HG02981 (cell line): ENCODE measurements around the gene IFIT1.
"Not testable (repeated sequence)": the region's sequence is repeated elsewhere in the genome, so short reads cannot be mapped to it uniquely, and the experiment has no call there.

Experiments
- ATAC-seq: cut with Tn5 transposase; IDR thresholded peaks from one replicate; pipeline ENCODE4 v1.9.1; 2021; ENCODE audit warnings: mild to moderate bottlenecking, moderate library complexity; ENCODE audit not compliant: unreplicated experiment

The IFIT1 gene

DNA sequence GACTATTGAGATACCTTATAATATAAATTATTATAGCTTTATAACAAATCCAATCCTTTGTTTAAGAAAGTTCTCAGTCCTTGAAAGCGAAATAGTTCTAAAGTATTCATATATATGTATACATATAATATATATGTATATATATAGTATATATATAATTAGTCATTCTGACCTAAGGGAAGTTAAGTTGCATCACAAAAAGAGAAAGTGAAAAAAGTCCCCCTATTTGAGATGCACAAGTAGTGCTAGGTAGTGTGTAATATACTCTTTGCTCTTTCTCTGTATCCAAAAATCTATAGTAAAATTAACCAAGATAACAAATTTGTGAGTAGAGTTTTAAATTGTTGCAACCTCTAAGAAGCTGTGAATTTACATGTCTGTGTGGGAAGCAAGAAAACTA lies 27.9 kb upstream of the IFIT1 start:
- ATAC-seq, result no peak

DNA sequence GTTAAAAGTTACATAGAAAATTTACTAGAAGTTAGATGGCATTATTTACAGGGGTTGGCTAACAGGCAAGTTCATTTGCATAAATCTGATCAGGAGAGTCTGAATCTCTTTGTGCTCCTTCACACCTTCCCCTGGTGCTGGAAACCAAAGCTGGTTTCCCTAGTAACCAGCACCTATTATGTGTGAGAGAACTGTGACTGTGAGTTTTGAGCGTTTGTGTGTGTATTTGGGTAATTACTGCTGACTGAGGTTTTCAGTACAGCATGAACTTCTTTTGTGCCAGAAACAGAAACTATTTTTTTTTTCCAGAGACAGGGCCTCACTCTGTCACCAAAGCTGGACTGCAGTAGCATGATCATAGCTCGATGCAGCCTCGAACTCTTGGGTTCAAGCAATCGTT lies 24.9 kb upstream of the IFIT1 start:
- peak; percentile 78 for ATAC-seq

DNA sequence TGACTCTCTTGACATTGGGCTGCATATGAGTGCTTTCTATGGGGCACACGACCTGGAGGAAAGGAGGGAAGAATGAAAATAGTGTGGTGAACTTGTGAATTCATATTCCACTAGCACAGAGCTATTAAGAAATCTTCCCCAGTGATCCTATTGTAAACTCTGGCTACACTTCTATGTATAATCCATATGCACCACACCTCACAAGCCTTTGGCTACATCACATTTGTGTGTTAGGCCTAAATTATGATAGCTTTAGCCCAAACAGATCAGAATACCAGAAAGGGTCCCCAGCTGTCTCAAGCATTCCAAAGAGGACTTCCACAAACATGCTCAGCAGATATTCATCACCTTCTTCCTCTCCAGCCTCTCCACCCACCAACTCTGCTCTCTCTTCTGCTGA lies 24.3 kb upstream of the IFIT1 start:
- no peak for ATAC-seq

DNA sequence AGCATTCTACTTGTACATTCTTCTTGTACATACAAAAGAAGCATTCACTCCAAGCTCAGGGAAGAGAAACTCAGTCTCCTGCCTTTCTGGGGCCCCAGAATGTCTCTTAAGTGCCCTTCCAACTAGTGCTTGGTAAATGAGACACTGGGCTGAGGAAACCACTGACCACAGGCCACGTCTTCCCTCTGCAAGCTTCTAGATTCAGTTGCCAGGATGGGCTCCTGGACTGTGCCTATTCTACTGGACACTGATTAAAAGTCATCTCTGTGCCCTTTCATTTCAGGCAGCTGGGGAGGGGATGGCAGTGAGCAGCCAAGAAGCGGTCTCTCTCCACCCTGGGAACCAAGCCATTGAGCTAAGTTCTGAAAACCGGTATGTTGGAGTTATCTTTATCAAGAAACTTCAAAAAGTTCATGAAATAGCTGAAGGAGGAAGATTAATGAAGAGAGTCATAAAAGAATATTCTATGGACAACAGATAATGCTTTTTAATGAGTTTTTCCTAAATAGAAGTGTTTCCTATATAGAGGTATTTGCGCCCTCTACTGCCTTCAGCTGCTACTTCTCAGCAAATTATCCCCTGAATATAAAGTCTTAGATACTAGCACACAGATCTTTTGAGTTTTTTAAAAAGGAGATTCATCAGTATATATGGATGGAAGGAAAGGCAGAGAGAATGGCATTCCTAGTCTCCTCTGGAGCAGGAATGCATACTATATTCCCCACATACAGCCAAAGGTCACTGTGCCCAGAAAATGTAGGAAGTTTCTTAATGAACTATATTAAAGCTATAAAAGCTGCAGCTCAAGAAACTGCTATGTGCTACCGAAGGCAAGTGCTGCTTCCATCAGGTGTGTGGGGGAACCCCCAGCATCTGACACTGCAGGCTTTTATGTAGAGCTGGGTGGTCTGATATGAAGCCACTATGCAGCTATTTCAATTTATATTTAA lies 23.0 kb upstream of the IFIT1 start:
- no peak for ATAC-seq

DNA sequence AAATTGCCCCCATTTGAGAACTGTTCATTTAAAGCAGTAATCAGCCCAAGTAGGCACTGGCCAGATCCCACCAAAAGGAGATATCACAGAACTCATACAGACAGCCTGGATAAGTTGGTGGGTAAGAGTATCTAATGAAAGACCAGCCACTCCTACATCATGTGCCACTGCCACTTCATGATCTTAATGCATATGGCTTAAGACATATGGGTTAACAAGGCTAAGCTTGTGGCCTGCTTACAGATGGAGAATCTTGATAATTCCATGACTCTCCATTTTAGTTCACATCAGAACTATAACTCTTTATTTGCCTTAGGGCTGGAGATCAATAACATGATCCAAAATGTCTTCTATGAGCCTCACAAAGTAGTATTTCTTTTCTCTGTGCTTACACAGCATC lies 21.3 kb upstream of the IFIT1 start:
- no peak for ATAC-seq

DNA sequence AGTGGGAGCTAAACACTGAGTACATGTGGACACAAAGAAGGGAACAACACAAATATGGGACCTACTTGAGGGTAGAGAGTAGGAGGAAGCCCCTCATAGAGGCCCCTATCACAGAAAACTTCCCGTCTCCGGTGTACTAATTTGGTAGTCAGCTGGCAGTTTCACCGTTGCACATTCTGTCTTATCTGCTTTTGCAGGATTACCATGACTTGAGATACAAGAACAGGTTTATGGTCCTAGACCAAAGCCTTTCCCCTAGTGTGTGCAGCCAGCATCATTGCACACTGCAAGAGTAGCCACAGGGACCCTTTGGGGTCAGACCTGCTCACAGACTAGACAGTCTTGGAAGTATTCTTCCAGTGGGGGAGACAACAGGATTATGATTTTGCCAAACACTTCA lies 20.4 kb upstream of the IFIT1 start:
- no peak for ATAC-seq

DNA sequence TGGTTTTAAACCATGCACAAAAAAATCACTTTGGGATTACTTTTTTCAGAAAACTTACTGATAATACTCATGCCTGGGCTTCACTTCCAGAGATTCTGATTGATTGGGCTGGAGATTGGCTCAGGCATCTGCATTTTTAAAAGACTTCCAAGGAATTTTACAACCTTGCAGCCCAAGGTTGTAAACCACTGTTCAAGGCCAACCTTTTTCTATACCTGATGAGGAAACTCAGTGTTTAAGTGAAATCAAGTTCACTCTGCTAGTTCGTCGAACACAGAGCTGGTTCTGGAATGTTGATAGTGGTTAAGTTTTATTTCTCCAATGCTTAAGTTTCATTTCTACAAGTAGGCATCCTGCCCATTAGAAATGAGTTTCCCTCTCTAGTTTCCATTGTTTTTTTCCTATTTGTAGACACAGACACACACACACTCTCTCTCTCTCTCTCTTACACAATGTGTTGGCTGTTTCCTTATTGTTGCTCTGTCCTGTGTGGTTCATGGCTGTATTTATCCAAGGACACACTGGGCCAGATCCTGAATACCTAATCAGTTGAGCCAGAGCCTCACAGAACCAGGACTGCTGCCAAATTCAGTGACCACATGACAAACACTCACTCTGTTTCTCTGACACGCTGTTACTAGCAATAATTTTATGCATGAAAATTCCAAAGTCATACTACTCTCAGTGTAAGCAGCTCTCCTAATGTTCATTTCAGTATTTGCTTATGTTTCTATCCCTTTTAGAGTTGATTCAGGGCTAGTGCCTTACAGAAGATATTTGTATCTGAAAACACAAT lies 18.3 kb upstream of the IFIT1 start:
- no peak for ATAC-seq

DNA sequence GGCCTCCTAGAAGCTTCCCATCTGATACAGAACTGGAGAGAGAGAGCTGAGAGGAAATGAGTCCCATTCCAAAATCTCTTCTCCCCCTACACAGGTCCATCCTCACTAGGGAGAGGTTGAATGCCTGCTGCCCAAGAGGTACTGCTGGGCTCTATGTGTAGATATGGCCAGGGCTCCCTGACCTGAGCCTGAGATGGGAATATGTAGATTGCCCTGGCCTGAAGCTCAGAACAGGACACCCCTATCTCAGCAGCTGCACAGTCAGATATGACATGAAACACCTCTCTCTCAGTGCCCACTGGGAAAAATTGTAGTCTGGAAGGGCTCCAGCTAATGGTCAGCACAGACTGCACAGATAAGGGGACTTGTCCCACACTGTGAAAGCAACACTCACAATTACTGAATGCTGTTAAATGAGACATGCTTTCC lies 17.7 kb upstream of the IFIT1 start:
- no peak for ATAC-seq

DNA sequence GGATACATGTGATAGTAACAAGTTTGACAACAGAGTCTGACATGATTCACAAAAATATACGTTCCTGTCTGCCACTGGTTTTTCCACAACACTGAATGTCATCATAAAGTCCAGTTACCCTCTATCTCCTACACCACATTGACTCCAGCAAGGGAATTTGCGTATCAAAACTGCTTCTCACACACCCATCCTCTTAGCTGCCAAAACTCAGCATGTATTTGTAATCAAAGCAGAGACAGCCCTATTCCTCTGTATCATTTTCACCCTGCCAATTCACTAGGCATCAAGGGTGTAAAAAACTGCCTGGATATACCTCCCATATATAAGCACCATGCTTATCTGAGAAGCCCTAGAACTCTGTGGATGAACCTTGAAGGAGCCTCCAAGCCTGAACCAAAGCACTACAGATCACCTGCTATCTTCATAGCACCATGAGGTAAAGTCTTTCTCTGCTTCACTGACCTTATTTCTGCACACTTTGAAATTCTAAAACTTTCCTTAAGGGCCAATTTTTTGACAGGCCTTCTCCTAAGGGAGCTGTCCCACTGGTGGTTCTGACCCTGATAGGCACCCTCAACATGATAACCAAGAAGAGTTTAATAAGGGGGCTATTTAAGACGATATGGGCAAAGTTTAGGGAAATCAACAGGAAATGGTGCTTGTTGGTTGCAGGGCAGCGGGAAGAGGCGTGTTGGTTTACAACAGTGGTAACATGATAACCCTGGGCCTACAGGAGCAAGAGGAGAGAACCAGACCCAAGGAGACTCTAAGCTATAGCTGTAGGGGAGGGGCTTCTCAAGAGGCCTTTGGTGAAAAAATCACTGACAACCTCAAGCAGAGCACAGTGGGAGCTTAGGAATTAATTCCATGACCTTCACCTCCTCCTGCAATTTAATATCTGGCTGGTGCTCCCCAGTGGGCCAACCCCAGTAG lies 14.5 kb upstream of the IFIT1 start, which contains the start of gene IFIT1B:
IFIT1B (plus strand) TSS at position 352 of the 933 bp plus-strand sequence; CDS start at position 432, 80 bp downstream.
- no peak for ATAC-seq

DNA sequence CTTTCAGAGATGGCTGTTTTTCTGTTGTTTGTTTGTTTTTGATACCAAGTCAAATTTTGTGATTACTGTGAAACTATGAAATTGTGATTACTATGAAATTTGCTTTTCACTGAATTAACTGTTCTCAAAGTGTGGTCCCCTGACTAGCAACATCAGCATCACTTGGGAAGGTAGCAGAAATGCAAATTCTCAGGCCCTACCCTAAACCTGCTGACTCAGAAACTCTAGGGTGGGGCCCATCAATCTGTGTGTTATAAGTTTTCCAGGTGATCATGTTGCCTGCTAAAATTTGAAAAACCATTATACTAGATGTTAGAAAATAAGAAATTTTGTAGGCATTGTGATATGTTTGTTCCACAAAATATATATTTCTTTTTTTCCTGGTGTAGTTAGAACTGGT lies 13.3 kb upstream of the IFIT1 start:
- ATAC-seq, result no peak

DNA sequence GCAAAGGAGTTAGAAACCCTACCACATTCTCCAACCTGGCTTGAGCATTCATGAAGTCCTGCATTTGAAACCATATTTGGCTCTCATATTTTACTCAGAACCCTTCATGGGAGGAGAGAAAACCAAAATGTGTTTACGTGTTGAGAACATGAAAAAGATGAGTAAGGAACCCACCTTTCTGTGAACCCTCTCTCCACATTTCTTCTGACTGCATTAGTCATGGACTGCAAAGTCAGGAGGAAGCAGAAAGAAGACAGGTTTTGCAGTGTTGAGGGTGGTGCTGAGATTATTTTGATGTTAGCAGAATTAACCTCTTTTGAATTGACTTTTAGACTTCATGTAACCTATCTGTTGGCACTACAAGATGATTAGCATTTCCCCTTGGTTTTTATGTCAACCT lies 9.7 kb upstream of the IFIT1 start:
- ATAC-seq, result no peak

DNA sequence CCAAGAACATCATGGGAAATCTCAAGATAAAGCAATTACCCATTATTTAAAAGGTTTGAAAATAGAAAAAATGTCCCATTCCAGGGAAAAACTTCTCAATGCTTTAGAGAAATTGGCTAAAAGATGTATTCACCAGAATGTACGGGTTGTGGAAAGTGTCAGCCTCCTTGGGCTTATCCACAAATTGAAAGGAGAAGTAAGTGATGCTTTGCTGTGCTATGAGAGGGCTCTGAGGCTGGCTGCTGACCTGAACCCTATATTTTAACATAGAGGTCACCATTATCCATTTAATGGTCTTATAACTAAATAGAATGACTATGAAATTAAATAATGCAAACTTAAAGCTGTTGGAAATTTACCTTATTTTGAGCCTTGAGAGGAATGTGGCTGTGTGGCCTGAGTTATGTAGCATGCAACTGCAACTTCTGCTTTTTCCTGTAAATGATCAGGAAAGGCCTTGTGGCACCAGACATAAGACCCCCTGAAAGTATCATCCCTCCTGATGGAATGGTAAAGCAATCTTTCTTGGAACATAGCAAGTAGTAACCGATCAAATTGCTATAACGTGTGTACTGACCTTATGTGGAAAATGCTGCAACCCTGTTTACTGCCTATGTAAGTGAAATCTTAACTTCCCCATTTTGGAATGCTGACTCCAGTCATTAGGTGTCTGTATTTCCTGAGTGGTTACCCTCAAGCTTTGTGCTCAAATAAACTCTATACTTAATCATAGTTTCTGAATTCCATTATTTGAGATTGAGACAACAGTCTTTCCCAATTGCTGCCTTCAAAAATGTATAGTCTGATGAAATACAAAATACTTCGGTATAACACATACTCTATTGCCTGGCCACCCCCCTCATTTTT lies 7.7 kb upstream of the IFIT1 start:
- ATAC-seq, result no peak

DNA sequence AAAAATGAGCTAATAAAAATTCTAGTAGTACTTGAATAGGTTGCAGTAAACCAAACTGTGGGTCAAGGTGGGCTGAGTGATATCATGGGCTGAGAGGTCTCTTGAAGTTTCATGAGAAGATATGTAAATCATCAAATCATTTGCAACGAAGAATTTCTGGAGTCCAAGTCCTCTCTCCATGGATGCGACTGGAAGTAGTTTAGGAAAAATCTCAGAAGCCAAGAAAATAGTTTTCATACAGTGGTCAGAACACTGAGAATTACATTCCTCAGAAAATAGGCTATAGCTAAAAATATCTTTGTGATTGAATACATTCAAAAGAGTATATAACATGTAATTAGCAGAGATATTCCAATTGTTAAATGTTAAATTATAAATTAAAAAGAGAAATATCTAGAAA lies 3.6 kb upstream of the IFIT1 start:
- ATAC-seq, result no peak

DNA sequence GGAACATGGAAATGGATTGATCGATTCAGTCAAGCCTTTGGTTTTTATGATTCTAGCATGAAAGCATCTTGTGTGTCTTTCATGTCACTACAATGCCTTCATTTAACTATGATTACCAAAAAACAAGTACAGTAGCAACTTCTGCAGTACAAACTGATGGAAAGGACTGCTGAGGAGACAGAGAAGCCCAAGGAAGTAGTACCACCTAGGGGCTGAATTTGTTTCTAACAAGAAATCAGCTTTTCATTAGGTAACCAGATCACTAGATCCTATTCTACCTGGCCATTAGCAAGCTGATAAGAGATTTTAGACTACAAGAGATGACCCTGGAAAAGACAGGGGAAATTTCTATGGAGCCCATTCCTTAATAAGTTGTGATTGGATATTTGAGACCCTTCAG lies 3.2 kb upstream of the IFIT1 start:
- no peak for ATAC-seq

DNA sequence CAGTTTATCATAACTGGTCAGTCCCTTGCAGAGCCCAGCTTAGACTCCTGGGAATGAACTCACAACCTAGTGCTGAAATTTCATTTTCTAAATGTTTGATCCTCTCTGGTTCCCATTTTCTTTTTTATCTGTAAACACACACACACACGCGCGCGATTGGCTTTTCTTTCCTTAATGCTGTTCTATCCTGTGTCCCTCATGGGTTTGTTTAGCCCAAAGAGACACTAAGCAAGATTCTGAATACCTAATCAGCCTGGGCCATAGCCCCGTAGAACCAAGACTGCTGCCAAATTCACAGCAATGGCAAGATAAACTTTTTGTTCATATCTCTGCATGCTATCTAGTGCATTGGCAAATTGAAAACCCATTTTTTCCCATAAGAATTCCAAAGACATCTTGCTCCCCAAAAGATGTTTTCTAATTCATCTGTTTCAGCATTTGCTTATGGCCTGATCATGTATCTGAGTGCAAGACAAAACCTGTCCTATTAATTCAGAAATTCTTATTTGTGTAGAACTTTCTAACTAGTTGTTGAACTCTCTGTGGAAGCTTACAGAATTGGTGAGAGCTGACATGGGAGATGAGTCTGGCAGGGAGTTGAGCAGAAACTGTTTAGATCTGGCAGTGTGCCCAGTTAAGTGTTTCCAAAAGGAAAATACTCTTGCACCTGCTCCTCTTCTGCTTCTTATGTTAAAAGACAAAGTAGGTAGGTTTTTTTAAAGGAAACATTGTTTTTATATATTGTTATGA lies 1.8 kb upstream of the IFIT1 start:
- ATAC-seq, result no peak

DNA sequence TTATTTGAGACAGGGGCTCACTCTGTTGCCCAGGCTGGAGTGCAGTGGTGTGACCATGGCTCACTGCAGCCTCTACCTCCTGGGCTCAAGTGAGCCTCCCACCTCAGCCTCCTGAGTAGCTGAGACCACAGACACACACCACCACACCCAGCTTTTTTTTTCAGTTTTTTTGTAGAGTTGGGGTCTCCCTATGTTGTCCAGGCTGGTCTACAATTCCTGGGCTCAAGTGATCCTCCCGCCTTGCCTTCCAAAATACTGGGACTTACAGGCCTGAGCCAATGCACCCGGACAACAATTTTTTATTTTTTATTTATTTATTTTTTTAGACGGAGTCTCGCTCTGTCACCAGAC lies 1.2 kb upstream of the IFIT1 start:
- not testable (repeated sequence) for ATAC-seq

DNA sequence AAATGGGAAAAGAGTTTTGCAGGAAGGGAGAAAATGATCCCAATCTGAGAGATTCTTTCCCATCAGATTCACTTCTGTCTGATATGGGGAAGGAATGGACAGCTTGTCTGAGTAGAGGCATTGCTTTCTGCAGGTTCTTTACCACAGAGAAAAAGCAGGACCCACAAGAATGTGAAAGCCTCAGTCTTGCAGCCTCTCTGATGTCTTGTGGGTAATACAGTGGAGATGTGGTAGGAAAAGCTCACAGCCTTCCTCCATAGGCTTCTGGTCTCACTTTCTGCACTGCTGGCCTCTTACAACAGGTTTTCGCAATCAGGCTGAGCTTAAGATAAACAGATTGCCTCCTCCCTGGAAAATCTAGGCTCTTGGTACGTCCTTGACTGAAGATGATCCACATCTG lies 551 bp downstream of the IFIT1 start:
- ATAC-seq, result no peak

DNA sequence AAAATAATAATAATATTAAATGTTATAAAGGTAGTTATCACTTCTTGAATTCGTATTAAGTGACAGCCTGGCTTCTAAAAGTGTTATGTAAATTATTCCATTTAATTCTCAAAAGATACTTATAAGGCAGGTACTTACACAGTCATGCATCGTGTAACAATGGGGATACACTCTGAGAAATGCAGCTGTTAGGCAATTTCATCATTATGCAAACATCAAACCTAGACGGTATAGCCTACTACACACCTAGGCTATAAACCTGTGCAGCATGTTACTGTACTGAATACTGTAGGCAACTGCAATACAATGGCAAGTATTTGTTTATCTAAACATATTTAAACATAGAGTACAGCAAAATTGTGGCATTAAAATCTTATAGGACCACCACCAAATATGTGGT lies 1.5 kb downstream of the IFIT1 start:
- no peak for ATAC-seq

DNA sequence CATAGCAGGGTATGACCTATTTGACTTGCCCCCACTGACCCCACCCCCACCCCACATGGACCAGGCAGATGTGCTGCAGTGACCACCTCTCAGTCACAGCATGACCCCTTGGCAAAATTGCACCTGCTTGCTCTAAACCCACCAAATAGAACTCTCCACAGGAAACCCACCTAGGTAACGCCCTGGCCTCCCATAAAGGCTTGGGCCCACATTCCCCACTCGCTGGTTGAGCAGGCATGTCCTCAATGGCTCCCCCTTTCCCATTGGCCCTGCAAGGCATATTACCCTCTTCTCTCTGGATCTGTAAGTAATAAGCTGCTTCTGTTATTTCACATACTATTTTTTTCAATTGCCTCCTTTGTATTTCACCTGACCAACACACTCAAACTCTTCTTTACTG lies 2.7 kb downstream of the IFIT1 start:
- ATAC-seq, result no peak
